HG02840 (cell line): Measurements from ENCODE around the gene NR2F6.
A peak's percentile ranks its signal among the peaks of the same experiment; 100 is the strongest.

Source experiments
- ATAC-seq: cut with Tn5 transposase; IDR thresholded peaks from one replicate; pipeline ENCODE4 v1.9.1; 2021; ENCODE audit warnings: mild to moderate bottlenecking, moderate library complexity, moderate number of reproducible peaks; ENCODE audit not compliant: unreplicated experiment, low FRiP score

Gene NR2F6

DNA sequence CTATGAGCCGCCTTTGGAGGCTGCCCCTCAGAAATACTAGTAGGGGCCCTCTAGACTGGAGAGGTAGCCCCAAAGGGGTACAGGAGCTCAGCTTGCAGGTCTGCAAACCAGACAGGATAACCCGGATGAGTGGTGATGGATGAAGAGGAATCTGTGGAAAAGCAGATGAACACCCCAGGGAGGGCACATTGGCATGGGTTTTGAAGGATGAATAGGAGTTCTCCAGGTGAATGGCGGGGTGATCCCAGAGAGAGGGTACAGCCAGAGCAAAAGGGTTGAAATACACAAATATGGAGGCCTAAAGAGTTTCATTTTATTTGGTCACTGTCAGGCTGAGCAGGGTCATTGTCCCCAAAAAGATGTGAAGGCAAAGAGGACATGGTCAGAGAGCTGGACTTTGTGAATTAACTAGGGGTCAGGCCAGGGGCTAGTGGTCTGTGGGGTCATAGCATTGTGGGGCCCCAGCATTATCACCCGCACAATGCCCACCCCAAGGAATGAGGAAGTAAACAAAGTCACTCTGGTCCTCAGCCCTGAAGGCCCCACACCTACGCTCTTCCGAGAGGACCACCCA, 4.8 kb downstream of the NR2F6 start:
- ATAC-seq = no peak

DNA sequence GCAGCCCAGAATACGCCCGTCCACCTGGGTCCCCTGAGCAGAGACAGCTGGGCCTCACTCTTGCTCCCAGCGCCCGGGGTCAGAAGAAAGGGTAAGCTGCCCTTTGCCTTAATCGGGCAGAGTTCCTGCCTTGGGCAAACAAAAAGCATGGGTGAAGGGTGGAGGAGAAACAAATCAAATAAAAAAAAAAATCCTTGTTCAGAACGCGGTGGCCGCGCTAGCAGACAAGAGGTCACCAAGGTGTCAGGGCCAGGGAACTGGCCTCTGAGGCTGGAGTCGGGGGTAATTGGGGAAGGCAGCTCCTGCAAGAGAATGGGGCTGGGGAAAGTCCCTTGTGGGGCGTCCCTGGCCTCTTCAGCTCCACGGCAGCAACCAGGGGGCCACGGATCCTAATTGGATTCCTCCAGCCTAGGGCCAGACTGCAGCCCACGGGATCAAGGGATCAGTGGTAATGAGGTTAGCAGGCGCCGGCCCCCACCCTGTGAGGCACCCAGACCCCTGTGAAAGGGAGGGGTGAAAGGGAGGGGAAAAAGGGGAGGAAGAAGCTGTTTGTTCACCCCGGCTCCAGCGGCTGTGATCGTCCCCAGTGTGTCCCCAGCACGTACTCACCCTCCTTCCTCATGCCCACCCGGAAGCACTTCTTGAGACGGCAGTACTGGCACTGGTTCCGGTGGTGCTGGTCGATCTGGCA, 5.5 kb downstream of the NR2F6 start:
- no peak for ATAC-seq

DNA sequence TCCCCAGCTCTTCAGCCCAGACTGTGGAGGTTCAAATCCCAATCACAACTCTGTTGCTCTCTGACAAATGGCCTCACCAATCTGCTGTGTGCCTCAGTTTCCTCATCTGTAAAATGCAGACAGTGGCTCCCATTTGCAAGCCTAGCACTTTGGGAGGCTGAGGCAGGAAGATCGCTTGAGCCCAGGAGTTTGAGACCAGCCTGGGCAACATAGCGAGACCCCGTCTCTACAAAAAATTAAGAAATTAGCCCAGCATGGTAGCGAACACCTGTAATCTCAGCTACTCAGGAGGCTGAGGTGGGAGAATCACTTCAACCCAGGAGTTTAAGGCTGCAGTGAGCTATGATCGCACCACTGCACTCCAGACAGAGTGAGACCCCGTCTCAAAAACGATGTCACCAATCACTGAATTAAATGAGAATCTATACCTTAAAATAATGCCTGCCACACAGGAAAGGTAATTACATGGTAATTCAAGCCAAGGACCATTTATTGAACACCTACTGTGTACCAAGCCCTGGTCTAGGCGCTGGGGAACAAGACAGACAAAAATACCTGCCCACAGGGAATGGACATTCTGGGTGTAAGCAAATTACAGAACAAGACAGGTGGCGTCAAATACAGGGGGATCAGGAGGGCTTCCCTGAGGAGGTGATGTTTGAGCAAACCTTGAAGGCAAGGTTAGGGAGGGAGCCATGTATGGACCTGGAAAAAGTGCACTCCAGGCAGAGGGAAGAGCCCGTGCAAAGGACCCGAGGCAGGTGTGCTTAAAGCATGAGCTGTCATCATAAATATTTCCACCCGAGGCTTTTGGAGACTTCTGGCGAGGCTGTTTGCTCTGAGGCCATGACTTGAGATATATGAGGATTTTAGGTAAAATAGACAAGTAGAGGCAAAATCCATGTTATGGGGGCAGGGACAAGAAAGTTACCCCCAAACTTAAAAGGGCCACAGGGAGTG, 7.7 kb downstream of the NR2F6 start:
- ATAC-seq = no peak

DNA sequence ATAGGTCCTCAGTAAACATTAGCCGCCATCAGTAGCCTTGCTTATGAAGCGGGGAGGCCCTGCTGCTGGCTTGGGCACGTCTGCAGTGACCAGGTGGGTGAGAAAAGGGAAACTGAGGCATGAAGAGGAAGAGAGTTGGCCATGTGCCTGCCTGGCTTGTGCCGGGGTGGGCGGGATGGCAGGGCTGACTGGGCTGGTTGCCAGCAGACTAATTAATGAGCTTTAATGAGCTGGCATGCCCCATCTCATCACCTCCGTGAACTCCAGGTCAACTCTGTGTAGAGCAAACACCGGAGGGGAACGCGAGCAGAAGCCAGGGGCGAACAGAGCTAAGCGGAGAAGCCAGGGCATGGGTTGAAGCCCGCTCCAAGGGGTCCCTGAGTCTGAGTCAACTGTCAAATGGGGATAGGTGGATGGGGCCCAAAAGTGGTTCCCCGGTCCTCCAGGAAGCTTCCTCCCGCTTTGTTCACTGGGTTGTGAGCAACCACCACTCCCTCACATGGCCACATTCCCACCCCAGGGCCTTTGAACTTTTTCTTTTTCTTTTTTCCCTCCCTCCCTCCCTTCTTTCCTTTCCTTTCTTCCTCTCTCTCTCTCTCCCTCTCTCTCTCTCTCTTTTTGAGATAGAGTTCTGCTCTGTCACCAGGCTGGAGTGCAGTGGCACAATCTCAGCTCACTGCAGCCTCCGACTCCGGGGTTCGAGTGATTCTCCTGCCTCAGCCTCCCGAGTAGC, 8.7 kb downstream of the NR2F6 start:
- ATAC-seq = no peak

DNA sequence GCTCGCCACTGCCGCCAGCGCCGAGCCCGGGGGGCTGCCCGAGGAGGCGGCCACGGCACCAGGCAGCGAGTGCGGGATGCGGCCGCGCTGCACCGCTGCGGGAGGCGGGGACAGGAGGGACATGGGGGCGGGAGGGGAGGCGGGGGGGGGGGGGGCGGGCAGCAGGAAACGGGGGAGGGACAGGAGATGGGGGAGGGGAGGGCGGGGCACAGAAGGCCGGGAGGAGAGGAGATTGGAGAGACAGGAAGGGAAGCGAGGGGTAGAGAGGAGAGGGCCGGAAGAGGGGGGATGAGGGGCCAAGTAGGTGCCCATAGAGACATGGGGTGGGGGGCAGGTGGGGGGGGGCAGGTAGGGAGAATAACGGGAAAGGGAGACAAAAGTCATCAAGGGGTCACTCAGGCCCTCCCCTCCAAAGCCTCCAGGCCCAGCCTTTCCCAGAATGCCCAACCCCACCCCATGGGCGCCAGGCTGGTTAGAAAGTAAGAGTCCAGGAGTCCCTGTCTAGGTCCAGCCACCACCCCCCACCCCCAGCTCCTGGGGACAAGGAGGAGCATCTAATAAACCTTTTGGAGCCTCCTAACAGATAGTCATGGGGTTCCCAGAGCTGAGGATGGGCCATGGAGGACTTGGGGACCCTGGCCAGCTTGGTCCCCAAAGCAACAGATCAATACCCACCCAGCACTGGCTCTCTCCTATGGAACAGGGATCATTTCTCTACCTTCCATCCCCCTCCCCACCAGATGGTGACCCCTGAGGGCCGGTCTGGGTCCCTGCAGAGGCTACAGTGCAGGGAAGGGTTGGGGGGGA, 9.5 kb downstream of the NR2F6 start:
- ATAC-seq = no peak

DNA sequence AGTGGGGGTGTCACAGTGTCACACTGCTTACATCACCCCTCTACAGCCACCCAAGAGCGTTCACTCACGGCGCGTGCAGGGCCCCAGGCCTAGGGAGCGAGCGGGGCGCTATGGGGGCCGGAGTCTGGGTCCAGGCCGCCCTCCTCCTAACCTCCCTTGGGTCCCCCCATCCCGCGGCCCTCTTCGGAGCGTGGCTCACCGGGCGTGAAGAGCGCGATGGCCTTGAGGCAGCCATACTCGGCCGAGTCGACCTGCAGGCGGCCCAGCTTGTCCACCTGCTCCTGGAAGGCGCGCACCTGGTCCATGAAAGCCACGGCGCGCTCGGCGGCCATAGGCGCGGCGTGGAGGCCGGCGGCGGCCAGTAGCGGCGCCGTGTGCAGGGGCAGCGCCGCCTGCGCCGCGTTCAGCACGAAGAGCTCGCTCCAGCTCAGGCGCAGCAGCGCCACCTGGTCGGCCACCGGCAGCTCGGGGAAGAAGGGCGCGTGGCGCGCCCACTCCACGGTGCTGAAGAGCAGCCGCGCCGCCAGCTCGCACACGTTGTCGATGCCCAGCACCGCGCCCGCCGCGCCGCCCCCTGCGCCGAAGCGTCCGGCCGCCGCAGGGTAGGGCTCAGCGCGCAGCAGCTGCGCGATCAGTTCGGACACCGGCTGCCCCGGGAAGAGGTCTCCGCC, 10.3 kb downstream of the NR2F6 start:
- ATAC-seq = peak; percentile 50

DNA sequence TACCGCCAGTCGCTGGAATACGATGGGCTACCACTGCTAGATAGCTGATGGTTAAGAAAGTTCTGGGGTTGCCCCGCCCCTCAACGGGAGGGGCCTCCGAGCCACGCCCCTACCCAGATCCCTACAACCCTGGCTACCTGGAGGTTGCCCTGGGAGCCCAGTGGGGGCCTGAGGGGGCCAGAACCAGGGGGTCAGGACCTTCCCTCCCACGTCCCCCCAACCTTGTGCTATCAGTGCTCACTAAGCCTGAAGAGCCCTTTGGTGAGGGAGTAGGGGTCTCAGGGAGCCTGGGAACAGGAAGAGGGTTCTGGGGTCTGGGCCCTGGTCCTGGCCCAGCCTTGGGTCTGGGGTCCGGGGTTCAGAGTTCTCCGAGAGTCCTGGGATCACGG, 10.8 kb downstream of the NR2F6 start:
- ATAC-seq = peak; percentile 50

DNA sequence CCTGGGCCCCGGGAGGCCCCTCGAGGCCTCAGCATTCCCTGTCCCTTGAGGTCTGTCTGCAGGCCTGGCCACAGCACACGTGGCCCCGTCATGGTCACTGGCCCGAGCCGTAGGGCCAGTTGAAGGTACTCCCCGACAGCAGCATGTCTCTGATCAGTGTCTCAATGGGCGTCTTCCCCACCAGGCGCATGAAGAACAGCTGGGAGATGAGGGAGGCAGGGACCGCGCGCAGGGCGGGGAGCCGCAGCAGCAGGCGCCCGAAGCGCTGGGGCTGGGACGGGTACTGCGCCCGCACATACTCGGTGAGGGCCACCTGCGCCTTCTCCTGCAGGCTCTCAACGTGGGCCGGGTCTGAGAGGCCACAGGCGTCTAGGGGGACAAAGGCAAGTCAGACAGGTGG, 13.5 kb downstream of the NR2F6 start:
- no peak for ATAC-seq

DNA sequence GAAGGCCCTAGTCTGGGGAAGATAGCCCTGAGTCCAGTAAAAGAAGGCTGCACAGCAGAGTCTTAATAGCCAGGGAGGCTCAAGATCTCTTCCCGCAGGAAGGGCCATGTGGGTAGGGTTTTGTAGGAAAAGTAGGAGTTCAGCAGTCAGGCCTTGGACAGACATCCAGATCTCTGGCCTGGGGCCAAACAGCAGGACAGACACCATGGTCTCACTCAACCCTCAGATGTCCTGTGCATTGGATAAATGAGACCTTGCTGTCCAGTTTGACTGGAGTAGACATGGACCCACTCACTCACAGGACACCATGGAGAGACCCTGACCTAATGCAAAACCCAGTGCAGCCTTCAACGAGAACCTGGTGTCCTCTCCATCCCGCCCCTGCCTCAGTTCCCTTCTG, 15.8 kb downstream of the NR2F6 start:
- ATAC-seq = no peak

DNA sequence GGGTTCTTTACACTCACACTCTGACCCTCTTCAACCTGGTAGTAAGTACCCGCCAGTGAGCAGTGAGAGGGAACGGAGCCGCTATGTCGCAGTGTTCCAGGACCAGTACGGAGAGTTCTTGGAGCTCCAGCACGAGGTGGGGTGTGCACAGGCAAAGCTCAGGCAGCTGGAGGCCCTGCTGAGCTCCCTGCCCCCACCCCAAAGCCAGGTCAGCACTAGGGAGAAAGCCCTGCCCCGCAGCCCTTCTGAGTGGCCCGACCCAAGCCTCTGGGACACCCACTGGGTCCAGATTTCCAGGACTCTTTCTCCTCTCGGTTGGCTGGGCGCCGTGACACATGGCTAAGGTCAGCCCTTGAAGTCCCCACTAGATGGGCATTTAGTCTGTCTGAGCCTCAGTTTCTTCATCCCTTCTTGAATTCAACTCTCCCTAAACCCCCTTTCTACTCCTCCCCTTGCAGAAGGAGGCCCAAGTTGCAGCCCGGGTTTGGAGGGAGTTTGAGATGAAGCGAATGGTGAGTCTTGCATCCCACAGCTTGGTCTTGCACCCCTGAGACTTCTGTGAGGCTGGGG, 17.8 kb downstream of the NR2F6 start:
- ATAC-seq = no peak

DNA sequence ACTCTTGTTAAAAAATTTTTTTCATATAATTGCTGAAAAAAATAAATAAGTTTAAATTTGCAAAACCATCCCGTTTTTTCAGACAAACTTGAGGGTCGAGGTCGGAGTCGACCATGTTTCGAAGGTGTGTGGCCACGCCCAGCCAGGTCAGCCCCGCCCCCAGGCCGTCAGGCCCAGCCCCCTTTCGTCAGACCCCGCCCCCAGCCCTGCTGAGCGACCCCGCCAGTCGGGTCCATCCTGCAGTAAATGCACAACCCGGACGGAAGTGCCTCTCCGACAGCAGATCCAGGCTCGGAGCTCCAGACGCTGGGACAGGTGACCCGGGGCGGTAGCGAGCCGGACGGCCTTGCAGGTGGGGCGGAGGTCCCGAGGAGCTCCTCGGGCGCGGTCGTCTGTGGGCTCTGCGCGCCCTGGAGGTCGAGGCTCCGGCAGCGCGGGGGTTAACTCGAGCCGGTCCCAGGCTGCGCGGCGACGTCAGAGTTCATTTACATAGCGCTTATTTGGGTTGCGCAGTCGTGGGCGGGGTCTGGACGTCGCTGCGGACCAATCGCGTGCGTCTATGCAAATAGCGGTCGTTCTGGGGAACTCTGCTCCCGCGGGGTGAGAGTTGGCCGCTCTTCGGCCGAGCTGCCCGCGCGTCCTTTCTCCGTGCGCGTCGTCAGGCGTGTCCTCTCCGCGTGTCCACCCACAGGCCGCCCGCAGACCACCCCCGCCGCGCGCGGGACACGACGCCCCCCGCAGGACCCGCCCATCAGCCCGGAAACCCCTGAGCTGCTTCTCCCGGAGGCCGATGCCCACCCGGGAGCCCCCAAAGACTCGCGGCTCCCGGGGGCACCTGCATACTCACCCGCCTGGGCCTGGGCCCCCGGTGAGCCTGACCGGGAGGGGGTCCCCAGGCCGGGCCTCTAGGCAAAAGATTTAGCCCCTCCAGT, 19.5 kb downstream of the NR2F6 start, which contains the start of gene OCEL1:
Gene OCEL1, plus strand, starts transcription at position 225 of the 932 bp plus-strand sequence. Its CDS starts 22 bp downstream, at position 247.
- ATAC-seq = peak; percentile 93

DNA sequence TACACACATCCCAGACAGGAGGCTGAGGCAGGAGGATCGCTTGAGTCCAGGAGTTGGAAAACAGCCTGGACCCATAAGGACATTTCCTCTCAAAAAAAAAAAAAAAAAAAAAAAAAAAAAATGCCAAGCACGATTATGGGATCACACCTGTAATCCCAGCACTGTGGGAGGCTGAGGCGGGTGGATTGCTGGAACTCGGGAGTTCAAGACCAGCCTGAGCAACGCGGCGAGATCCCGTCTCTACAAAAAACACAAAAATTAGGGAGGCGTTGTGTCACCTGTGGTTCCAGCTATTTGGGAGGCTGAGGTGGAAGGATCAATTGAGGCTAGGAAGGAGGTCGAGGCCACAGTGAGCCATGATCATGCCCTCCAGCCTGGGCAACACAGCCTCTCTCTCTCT, 20.7 kb downstream of the NR2F6 start:
- ATAC-seq = no peak

DNA sequence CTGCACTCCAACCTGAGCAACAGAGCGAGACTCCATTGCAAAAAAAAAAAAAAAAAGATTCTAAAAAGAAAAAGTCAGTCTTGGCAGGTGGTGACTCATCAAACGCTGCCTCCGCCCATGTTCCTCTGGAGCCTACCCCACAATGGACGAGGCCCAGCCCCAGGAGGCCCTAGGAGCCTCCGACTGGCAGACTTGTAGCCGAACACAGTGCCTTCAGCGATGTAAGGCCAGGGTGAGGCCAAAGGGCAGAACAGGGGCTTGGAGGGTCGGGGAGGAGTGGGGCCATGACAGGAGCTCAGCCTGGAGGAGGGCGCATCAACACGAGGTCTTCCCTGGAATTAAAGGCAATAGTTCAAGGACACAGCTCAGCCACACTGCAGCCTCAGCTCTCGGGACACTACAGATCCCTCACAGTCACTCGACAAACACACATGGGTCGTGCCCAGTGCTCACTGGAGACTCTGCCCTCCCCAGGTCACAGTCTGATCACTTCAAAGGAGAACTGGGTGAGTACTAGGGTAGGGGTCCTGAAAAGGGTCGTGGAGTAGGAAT, 25.4 kb downstream of the NR2F6 start:
- ATAC-seq = no peak

DNA sequence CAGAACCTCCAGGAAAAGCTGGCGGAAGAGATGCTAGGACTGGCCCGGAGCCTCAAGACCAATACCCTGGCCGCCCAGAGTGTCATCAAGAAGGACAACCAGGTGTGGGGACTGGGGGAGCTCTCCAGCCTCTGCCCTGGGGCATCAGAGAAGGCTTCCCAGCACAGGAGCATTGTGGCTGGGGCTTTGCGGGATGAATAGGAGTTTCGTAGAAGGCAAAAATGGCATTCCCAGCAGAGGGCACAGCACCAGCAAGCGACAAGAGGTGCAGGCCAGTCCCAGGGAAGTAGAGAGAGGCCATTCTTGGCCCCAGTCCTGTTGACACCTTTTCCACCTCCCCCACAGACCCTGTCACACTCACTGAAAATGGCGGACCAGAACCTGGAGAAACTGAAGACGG, 26.4 kb downstream of the NR2F6 start:
- ATAC-seq = no peak

DNA sequence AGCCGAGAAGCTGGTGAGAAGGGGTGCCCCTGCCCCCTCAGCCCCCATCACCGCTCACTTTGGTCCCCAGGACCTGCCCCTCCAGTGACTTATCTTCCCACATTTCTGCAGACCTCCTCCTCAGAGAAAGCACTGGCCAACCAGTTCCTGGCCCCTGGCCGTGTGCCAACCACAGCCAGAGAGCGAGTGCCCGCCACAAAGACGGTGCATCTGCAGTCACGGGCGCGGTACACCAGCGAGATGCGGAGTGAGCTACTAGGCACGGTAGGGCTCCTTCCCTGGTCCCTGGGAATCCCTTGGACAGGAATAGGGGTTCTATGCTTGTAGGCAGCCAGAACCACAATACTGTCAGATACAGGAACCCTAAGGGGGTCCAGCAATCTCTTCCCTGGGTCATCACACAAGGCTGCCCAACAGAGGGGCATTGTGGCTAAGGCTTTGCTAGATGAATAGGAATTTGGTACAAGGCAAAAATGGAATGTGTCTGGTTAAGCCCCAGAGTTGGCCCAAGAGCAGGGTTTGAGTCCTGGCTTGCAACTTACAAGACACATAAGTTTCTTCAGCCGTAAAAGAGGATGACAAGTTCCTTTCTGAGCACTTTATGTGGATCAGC, 29.6 kb downstream of the NR2F6 start:
- ATAC-seq = no peak

DNA sequence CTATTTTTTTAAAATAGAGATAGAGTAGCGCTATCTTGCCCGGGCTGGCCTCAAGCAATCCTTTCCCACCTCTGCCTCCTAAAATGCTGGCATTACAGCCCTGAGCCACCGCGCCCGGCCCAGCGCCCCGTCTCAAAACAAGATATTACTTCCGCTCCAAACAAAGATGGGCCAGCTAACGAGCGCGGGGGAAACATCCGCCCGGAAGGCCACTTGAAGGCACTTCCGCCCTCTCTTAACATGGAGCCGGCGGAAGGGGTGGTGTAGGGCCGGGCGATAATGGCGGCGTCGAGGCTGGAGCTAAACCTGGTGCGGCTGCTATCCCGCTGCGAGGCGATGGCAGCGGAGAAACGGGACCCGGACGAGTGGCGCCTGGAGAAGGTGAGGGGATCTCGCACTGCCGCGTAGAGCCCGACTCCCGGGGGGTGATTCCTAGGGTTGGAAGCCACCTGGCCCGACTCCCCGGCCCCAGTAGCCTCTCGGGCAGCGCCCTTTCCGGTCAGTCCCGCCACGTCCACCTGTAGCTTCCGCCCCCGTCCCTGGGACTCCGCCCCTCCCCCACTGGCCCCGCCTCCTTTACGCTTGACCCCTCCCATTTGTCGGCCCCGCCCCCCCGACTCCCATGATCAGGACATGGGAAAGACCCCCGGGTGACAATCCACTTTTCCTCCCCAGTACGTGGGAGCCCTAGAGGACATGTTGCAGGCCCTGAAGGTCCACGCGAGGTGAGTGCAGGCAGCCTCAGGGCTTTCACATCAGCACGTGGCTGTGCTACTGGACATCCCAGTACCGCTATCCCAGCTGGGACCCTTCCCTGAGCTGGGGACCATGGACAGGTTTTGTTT, 30.4 kb downstream of the NR2F6 start, which contains the start of gene USE1:
Gene USE1, plus strand, starts transcription at position 231 of the 845 bp plus-strand sequence. Its CDS starts 49 bp downstream, at position 280.
- ATAC-seq = peak; percentile 84
